Calu3 (cell line): ENCODE results near the gene SCYGR6. TPM values are rescaled to one million over a fixed set of nuclear protein-coding genes. Genes with fewer than 3 reads are reported as not detected.
A peak's percentile ranks its signal among the peaks of the same experiment; 100 is the strongest.

Experiments used
- BruUV-seq: library from RNA; stranded (reverse); fragments of 400-500 nt; replicated peaks from 2 replicates; lab custom pipeline; 2021; lab: Mats Ljungman, UMichigan
- CTCF ChIA-PET: fragments of 300-600 bp; sonication (Branson Sonifier 250); formaldehyde crosslinking; loops from one replicate; lab custom pipeline; 2022; ENCODE audit warnings: antibody characterized with exemption; lab: Charles Lee
- DNase-seq: peaks from one replicate; pipeline ENCODE4 v3.0.0; 2022
- H3K27ac Mint-ChIP-seq: one replicate; pipeline ENCODE4 v1.8.0; 2022; ENCODE audit warnings: mixed read lengths; ENCODE audit not compliant: unreplicated experiment
- H3K27me3 Mint-ChIP-seq: one replicate; pipeline ENCODE4 v1.8.0; 2022; ENCODE audit warnings: mixed read lengths; ENCODE audit not compliant: unreplicated experiment
- H3K36me3 Mint-ChIP-seq: one replicate; pipeline ENCODE4 v1.8.0; 2022; ENCODE audit warnings: mild to moderate bottlenecking, moderate library complexity, mixed read lengths; ENCODE audit not compliant: insufficient read depth, unreplicated experiment
- H3K4me1 Mint-ChIP-seq: one replicate; pipeline ENCODE4 v1.8.0; 2022; ENCODE audit warnings: mild to moderate bottlenecking, low read depth, mixed read lengths; ENCODE audit not compliant: unreplicated experiment
- H3K4me3 Mint-ChIP-seq: one replicate; pipeline ENCODE4 v1.8.0; 2022; ENCODE audit warnings: mild to moderate bottlenecking, low read depth, moderate library complexity, mixed read lengths; ENCODE audit not compliant: unreplicated experiment
- H3K9me3 Mint-ChIP-seq: one replicate; pipeline ENCODE4 v1.8.0; 2022; ENCODE audit warnings: low read depth, mixed read lengths; ENCODE audit not compliant: unreplicated experiment
- CTCF ChIP-seq: fragments of 200-600 bp; IDR thresholded peaks from one replicate; pipeline ENCODE4 v1.8.0; 2022; ENCODE audit warnings: antibody characterized with exemption; ENCODE audit not compliant: unreplicated experiment
- intact Hi-C: fragments of 100-400 bp; cut with micrococcal nuclease; formaldehyde crosslinking; loops from one replicate; pipeline ENCODE4 v1.10.0; 2022; ENCODE audit not compliant: unreplicated experiment
- total RNA-seq: library from RNA; stranded (reverse); gene quantifications from 2 replicates; pipeline ENCODE4 v1.2.3, GENCODE V29; 2022

The SCYGR6 gene
- total RNA-seq, 1 experiment from 2014 or later = not detected

DNA sequence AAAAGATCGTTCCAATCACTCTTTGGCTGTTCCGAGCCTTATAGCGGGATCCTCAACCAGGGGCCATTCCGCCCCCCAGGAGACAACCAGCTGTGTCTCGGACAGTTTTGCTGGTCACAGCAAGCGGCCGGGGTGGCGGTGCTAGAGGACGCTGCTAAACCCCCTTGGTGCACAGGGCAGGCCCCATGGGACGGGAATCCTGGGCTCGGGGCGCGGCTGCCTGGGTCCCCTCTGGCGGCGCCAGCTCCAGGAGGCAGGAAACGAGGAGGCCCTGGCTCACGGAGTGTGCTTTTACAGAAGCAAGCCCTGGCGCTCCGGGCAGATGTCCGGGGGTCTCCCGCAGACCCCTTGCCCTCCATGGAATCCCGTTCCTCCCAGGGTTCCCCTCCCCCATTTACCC, 43.3 kb upstream of the SCYGR6 start:
- H3K27ac Mint-ChIP-seq = no peak overlapping the region
- H3K4me1 Mint-ChIP-seq = peaks cover 25% of the 10 kb centered on the region
- CTCF ChIA-PET = interaction anchor here (2.8 kb wide), 1 partner anchor 109 kb away, joined by 64 read pairs; no protein-coding TSS in a partner anchor
- no TSS peak for BruUV-seq
- no peaks in the 10 kb centered on the region for H3K36me3 Mint-ChIP-seq
- DNase-seq = no peak
- intact Hi-C loops = loop anchor here (10.0 kb wide), 1 partner anchor 213 kb away; no protein-coding TSS in a partner anchor
- no peak for TF ChIP-seq CTCF
- no peak overlapping the region for H3K4me3 Mint-ChIP-seq
- H3K27me3 Mint-ChIP-seq = no peaks in the 10 kb centered on the region
- no peaks in the 10 kb centered on the region for H3K9me3 Mint-ChIP-seq

- intact Hi-C loops = loop anchor here (1.0 to 10.0 kb wide), 4 partner anchors 108 to 360 kb away; no protein-coding TSS in a partner anchor
- peak; percentile 91 for TF ChIP-seq CTCF
- H3K4me1 Mint-ChIP-seq = peaks cover 38% of the 10 kb centered on the region
- no peaks in the 10 kb centered on the region for H3K27me3 Mint-ChIP-seq
- no TSS peak for BruUV-seq
- H3K27ac Mint-ChIP-seq = peak overlapping the region; percentile 7
- DNase-seq = peak; percentile 90
- H3K36me3 Mint-ChIP-seq = peaks cover 6% of the 10 kb centered on the region
- H3K4me3 Mint-ChIP-seq = no peak overlapping the region
- no peaks in the 10 kb centered on the region for H3K9me3 Mint-ChIP-seq
- CTCF ChIA-PET = interaction anchor here (0.6 to 2.8 kb wide), 22 partner anchors 8 to 528 kb away, joined by 3 to 64 read pairs (median 5); no protein-coding TSS in a partner anchor
These were observed 41.9 kb upstream of the SCYGR6 start for GRCh38 chr2:227766373-227766883.

DNA sequence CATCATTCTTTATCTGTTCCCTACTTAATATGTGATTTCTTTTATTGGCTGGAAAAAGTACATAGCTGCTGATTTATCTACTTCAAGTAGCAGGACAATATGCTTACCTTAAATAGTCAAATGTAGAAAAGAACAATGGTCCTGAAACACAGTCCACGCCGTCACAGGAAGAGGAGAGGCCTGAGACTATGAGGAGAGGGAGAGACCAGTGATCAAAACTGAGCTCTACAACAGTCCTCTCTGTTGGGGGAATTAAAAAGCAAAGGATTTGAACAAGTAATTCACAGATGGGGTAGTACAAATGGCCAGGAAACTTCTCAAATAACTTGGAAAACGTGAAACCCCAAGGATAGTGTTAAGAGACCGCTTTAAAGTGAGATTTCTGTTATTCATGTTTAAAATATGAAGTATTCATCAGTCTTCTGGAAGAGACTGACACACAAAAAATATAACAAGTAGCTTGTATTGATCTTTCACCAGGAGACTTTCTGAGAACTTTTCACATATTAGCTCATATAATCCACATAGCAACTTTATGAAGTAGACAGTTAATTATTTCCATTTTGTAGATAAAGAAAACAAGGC, 41.3 kb upstream of the SCYGR6 start:
- CTCF ChIA-PET = interaction anchor here (0.6 to 2.8 kb wide), 21 partner anchors 8 to 528 kb away, joined by 3 to 64 read pairs (median 5); no protein-coding TSS in a partner anchor
- Mint-ChIP-seq H3K36me3 (peaks cover 9% of the 10 kb centered on the region), H3K27ac (peak overlapping the region; percentile 7), H3K4me3 (no peak overlapping the region), H3K9me3 (peaks cover 1% of the 10 kb centered on the region), H3K27me3 (no peaks in the 10 kb centered on the region), H3K4me1 (peaks cover 44% of the 10 kb centered on the region)
- no TSS peak for BruUV-seq
- TF ChIP-seq CTCF = no peak
- intact Hi-C loops = loop anchor here (1.0 to 10.0 kb wide), 4 partner anchors 108 to 360 kb away; no protein-coding TSS in a partner anchor
- no peak for DNase-seq

GRCh38 chr2:227761740-227762476, 37.4 kb upstream of the SCYGR6 start:
- CTCF ChIA-PET = interaction anchor here (0.7 to 1.8 kb wide), 11 partner anchors 34 to 610 kb away, joined by 3 to 10 read pairs (median 4); no protein-coding TSS in a partner anchor
- peak; percentile 34 for DNase-seq
- TSS peak; percentile 93 for BruUV-seq

More at GRCh38 chr2:227761740-227762476, 37.4 kb upstream of the SCYGR6 start:
- no peak for TF ChIP-seq CTCF
- Mint-ChIP-seq H3K27ac (peak overlapping the region; percentile 98), H3K36me3 (peaks cover 21% of the 10 kb centered on the region), H3K9me3 (peaks cover 2% of the 10 kb centered on the region), H3K27me3 (no peaks in the 10 kb centered on the region), H3K4me3 (peak overlapping the region; percentile 12), H3K4me1 (peaks cover 53% of the 10 kb centered on the region)
- intact Hi-C loops = loop anchor here (1.0 to 10.0 kb wide), 4 partner anchors 46 to 290 kb away; partner anchors contain the start of gene AGFG1
